Measurements from ENCODE around the gene ANGPTL3.
A peak's percentile ranks its signal among the peaks of the same experiment; 100 is the strongest.

ANGPTL3 gene

DNA sequence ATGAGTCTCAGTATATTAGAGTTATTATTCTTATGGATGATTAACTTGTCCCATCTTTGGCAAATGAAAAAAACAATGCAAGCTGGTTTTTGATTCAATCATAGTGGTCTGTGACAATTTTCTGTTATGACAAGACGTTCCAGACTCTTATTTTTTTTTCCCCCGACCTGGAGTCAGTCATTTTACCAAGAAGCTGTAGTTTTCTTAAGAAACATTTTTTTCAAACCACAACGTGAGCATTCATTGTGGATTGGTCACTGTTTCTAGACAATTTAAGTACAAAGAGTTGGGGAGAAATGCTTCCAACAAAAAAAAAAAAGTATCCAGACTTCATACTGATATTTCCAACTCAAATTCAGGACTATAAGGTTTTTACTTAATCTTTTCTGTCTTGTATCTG, 8.0 kb upstream of the ANGPTL3 start:
- no peak for DNase-seq (ENCODE audit: low read depth)
- H3K4me3 ChIP-seq (ENCODE audit: low read length), result no peak overlapping the region
- TF ChIP-seq, protein P1, sequence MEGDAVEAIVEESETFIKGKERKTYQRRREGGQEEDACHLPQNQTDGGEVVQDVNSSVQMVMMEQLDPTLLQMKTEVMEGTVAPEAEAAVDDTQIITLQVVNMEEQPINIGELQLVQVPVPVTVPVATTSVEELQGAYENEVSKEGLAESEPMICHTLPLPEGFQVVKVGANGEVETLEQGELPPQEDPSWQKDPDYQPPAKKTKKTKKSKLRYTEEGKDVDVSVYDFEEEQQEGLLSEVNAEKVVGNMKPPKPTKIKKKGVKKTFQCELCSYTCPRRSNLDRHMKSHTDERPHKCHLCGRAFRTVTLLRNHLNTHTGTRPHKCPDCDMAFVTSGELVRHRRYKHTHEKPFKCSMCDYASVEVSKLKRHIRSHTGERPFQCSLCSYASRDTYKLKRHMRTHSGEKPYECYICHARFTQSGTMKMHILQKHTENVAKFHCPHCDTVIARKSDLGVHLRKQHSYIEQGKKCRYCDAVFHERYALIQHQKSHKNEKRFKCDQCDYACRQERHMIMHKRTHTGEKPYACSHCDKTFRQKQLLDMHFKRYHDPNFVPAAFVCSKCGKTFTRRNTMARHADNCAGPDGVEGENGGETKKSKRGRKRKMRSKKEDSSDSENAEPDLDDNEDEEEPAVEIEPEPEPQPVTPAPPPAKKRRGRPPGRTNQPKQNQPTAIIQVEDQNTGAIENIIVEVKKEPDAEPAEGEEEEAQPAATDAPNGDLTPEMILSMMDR (IDR thresholded peaks at IDR 0.05; ENCODE audit: insufficient read depth, low read depth, low read length, missing control alignments), result no peak

DNA sequence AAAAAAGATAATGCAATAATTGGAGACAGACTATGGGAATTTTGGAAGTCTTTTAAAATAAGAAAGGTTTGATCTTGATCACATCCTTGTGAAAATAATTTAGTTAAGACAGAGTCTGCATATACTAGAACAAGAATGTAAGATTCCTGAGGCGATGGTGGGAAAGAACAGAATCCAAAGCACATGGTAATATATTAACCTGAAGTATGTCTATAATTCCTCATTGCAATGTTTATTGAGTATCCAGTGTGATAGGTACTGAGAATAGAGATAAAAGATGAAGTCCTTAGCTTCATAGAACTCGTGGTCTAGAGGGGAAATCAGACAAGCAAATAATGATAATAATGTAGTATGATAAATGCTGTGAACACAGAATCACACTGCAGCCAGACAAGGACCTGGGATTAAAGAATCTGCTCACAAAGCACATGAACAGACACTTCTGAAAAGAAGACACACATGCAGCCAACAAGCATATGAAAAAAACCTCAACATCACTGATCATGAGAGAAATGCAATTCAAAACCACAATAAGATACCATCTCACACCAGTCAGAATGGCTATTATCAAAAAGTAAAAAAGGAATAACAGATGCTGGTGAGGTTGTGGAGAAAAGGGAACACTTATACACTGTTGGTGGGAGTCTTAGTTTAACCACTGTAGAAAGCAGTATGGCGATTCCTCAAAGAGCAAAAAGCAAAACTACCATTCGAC, 6.9 kb upstream of the ANGPTL3 start:
- no peak overlapping the region for H3K4me3 ChIP-seq (ENCODE audit: low read length)
- TF ChIP-seq, protein P1 (IDR thresholded peaks at IDR 0.05; ENCODE audit: insufficient read depth, low read depth, low read length, missing control alignments), result no peak
- no peak for DNase-seq (ENCODE audit: low read depth)

DNA sequence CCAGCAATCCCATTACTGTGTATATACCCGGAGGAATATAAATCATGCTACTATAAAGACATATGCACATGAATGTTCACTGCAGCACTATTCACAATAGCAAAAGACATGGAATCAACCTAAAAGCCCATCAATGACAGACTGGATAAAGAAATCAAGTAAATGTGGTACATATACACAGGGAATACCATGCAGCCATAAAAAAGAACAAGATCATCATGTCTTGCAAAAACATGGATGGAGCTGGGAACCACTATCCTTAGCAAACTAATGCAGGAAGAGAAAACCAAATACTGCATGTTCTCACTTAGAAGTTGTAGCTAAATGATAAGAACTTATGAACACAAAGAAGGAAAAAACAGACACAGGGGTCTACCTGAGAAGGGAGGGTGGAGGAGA, 6.4 kb upstream of the ANGPTL3 start:
- H3K4me3 ChIP-seq (ENCODE audit: low read length), result no peak overlapping the region
- TF ChIP-seq, protein P1 (IDR thresholded peaks at IDR 0.05; ENCODE audit: insufficient read depth, low read depth, low read length, missing control alignments), result no peak
- DNase-seq (ENCODE audit: low read depth), result no peak

DNA sequence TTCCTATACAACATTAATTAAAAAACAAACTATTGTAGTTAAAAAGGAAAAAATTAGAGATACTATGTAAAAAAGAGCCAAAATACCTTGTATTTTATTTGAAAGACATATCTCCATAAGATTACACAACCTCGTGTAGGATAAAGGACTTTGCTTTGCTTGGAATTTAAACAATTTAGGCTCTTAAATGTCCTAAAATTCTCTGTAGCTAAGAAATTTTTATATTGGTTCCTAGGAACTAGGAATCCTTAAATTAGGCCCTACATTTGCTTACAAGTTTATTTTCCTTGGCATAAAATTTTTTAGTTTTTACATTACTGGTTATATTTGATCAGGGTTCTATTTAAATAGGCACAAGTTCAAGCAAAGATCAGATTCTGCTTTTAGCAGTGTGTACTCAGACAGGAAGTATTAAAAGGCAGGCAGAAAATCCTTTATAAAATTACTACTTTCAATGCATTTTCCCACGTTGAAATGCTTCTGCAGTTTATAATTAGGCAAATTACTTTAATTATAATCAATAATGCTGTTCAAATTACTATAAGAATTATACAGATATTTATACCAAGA, 3.4 kb upstream of the ANGPTL3 start:
- no peak for DNase-seq (ENCODE audit: low read depth)
- H3K4me3 ChIP-seq (ENCODE audit: low read length), result no peak overlapping the region
- TF ChIP-seq, protein P1 (IDR thresholded peaks at IDR 0.05; ENCODE audit: insufficient read depth, low read depth, low read length, missing control alignments), result no peak

DNA sequence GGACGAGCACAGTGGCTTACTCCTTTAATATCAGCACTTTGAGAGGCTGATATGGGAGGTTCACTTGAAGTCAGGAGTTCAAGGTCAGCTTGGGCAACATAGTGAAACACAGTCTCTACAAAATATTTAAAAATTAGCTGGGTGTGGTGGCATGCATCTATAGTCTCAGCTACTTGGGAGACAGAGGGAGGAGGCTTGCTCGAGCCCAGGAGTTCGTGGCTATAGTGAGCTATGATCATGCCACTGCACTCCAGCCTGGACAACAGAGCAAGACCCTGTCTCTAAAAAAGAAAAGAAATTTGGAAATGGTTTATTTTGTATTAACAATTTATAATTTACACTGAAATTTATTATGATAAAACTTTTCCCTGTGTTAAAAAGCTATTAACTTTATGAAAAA, 1.7 kb upstream of the ANGPTL3 start:
- H3K4me3 ChIP-seq (ENCODE audit: low read length), result no peak overlapping the region
- DNase-seq (ENCODE audit: low read depth), result no peak
- TF ChIP-seq, protein P1 (IDR thresholded peaks at IDR 0.05; ENCODE audit: insufficient read depth, low read depth, low read length, missing control alignments), result no peak

DNA sequence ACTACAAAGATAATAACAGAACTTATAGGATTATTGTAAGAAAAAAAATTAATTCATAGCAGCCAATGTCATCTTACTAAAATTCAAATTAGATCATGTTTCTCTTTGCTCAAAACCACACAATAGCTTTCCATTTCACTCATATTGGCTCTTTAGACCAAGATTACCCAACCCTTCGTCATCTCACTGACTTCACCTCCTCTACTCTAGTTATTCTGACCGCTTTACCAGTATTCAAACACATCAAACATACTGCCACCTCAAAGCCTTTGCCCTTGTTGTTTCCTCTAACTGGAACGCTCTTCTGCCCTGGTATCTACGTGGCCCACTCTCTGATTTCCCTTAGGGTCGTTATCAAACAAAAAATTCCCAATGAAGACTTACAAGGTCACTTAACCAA, 1.7 kb downstream of the ANGPTL3 start:
- DNase-seq (ENCODE audit: low read depth), result peak; percentile 15
- no peak overlapping the region for H3K4me3 ChIP-seq (ENCODE audit: low read length)
- TF ChIP-seq, protein P1 (IDR thresholded peaks at IDR 0.05; ENCODE audit: insufficient read depth, low read depth, low read length, missing control alignments), result no peak

DNA sequence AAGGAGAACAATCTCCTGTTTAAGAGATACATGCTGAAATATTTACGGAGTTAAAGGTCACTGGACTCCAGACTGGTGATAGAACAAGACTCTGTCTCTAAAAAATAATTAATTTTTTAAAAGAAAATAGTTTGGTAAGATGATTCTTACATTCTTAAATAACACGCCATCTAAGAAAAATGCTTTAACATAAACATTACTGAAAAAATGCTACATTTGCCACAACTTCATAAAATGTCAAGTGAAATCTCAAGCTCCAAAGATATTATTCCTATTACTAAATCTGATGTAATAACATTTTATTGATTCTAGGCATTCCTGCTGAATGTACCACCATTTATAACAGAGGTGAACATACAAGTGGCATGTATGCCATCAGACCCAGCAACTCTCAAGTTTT, 4.1 kb downstream of the ANGPTL3 start:
- no peak overlapping the region for H3K4me3 ChIP-seq (ENCODE audit: low read length)
- no peak for DNase-seq (ENCODE audit: low read depth)
- TF ChIP-seq, protein P1 (IDR thresholded peaks at IDR 0.05; ENCODE audit: insufficient read depth, low read depth, low read length, missing control alignments), result no peak

All from epithelial cell of esophagus (primary cell).